Vagina (tissue), 2 donors: Measurements from ENCODE around the gene HDAC6. TPM values are rescaled to one million over a fixed set of nuclear protein-coding genes. Genes with fewer than 3 reads are reported as not detected.

Source experiments
- DNase-seq, 2 donors: peaks; one replicate each; pipeline ENCODE4 v3.0.0-alpha.2; 2017; ENCODE audit errors: extremely low spot score in 2 of 2
- H3K27ac ChIP-seq: fragments of 200-600 bp; sonication (generic); one replicate; pipeline ENCODE4 v1.5.1; 2019
- H3K27me3 ChIP-seq: fragments of 200-600 bp; sonication (generic); one replicate; pipeline ENCODE4 v1.5.1; 2019
- H3K36me3 ChIP-seq, 2 donors: fragments of 200-600 bp; sonication (generic); one replicate each; pipeline ENCODE4 v1.5.1; 2017 to 2019
- H3K4me1 ChIP-seq: fragments of 200-600 bp; sonication (generic); one replicate; pipeline ENCODE4 v1.5.1; 2019
- H3K4me3 ChIP-seq, 2 donors: fragments of 200-600 bp; sonication (generic); 1 replicate in 1 of 2; 2 replicates in 1 of 2; pipeline ENCODE4 v1.5.1; 2016 to 2019
- H3K9me3 ChIP-seq: fragments of 200-600 bp; sonication (generic); one replicate; pipeline ENCODE4 v1.5.1; 2019
- POLR2A ChIP-seq, 2 donors: fragments of 450-650 bp; IDR thresholded peaks; one replicate each; pipeline ENCODE4 v1.6.1; 2017; ENCODE audit warnings: antibody characterized with exemption in 2 of 2, mild to moderate bottlenecking in 2 of 2, moderate library complexity in 2 of 2
- POLR2AphosphoS5 ChIP-seq, 2 donors: sonication (generic); formaldehyde crosslinking; IDR thresholded peaks; one replicate each; pipeline ENCODE4 v1.9.0; 2017; ENCODE audit warnings: antibody characterized with exemption in 2 of 2, mild to moderate bottlenecking in 2 of 2, low read depth in 1 of 2; ENCODE audit not compliant: insufficient read depth in 1 of 2
- intact Hi-C: fragments of 100-400 bp; cut with DNase I; formaldehyde crosslinking; loops from one replicate; pipeline ENCODE4 v1.15.1; 2023
- total RNA-seq: library from RNA; depleted of rRNA; stranded (reverse); fragments of >200 nt; gene quantifications from one replicate; pipeline ENCODE4 v1.2.3, GENCODE V29; 2016
- TF ChIP-seq, protein P1 (sequence below), 3 experiments: fragments of 450-650 bp in 2 of 3; fragments of 200-600 bp in 1 of 3; sonication (generic) in 1 of 3; IDR thresholded peaks; one replicate each; pipeline ENCODE4 v1.5.1; 2017 to 2019; ENCODE audit warnings: antibody characterized with exemption in 3 of 3, mild to moderate bottlenecking in 2 of 3, moderate library complexity in 2 of 3

The HDAC6 gene
- total RNA-seq, 1 donor from 2014 or later, result 67.8 TPM

DNA sequence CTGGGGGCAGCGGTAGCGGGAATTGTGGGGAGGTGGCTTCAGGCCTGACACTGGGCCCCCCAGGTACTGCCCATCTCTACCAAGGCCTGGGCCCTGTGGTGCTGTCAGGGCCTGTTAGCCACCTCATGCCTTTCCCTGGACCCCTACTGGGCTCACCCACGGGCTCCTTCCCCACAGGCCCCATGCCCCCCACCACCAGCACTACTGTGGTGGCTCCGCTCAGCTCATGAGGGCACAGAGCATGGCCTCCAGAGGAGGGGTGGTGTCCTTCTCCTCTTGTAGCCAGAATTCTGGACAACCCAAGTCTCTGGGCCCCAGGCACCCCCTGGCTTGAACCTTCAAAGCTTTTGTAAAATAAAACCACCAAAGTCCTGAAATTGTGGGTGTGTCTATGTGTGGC, 7.9 kb upstream of the HDAC6 start:
- H3K27me3 ChIP-seq, result no peaks in the 10 kb centered on the region
- H3K4me1 ChIP-seq, result no peaks in the 10 kb centered on the region
- TF ChIP-seq, protein P1, sequence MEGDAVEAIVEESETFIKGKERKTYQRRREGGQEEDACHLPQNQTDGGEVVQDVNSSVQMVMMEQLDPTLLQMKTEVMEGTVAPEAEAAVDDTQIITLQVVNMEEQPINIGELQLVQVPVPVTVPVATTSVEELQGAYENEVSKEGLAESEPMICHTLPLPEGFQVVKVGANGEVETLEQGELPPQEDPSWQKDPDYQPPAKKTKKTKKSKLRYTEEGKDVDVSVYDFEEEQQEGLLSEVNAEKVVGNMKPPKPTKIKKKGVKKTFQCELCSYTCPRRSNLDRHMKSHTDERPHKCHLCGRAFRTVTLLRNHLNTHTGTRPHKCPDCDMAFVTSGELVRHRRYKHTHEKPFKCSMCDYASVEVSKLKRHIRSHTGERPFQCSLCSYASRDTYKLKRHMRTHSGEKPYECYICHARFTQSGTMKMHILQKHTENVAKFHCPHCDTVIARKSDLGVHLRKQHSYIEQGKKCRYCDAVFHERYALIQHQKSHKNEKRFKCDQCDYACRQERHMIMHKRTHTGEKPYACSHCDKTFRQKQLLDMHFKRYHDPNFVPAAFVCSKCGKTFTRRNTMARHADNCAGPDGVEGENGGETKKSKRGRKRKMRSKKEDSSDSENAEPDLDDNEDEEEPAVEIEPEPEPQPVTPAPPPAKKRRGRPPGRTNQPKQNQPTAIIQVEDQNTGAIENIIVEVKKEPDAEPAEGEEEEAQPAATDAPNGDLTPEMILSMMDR (IDR thresholded peaks at IDR 0.05), result no peak
- TF ChIP-seq POLR2AphosphoS5 (IDR thresholded peaks at IDR 0.05; ENCODE audit: insufficient read depth in 1 of 2, low read depth in 1 of 2), result no peak
- TF ChIP-seq POLR2A (IDR thresholded peaks at IDR 0.05), result no peak
- no peak overlapping the region for H3K4me3 ChIP-seq
- no peaks in the 10 kb centered on the region for H3K36me3 ChIP-seq
- intact Hi-C loops, result no loop called here
- DNase-seq, result no peak
- H3K27ac ChIP-seq, result no peak overlapping the region
- H3K9me3 ChIP-seq, result no peaks in the 10 kb centered on the region

DNA sequence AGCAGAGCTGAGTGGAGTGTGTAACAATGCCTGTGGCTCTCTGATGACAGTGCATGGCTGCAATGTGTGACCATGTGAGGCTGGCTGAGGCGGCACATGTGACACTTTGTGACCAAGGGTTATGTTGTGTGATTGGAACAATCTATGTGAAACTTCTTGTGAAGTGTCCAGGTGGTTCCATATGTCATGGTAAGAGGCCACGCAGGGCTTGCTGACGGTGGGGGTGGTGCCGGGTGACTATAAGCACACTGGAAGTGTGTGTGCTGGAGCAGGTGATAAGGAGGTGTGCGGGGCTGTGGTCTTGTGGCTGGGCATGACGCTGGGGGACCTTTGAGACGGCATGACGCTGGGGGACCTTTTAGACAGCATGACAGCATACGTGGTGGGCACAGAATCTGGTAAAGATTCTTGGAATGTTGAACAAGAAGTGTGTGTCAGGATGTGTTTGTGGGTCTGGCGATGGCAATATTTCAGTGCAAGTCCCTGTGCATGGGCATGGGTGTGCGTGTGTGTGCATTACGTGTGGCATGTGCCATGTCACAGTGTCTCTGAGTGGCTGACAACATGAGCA, 7.4 kb upstream of the HDAC6 start:
- Histone ChIP-seq H3K27me3 (no peaks in the 10 kb centered on the region), H3K36me3 (no peaks in the 10 kb centered on the region), H3K9me3 (no peaks in the 10 kb centered on the region), H3K27ac (no peak overlapping the region), H3K4me1 (no peaks in the 10 kb centered on the region), H3K4me3 (no peak overlapping the region)
- DNase-seq, result no peak
- intact Hi-C loops, result no loop called here
- TF ChIP-seq POLR2AphosphoS5 (IDR thresholded peaks at IDR 0.05; ENCODE audit: insufficient read depth in 1 of 2, low read depth in 1 of 2), result no peak
- TF ChIP-seq, protein P1 (IDR thresholded peaks at IDR 0.05), result no peak
- TF ChIP-seq POLR2A (IDR thresholded peaks at IDR 0.05), result no peak

DNA sequence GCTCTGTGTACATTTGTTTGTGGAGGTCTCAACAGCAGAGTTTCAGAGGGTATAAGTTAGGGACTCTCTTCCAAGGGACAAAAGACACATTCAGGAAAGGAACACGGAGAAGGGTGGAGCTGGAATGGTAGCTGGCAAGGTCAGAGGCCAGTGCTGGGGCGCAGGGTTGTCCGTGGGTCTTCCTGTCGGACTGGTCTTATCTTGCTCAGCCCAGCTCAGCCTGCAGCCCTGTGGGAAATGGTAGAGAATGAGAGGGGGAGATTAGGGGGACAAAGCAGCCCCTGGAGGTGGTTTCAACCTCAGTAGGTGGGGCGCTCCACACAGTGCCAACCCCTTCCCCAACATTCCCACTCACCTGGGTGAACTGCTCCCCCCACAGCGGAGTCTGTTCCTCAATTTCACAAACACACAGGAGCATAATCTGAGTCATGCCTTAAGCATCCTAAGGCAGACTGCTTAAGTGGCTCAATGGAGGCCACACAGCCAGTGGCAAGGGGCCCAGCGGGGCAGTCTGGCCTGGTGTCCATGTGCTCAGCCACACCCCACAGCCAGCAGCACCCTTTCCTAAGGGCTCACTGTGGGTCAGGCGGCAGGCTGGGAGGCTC, 6.9 kb upstream of the HDAC6 start:
- H3K4me3 ChIP-seq, result no peak overlapping the region
- H3K27me3 ChIP-seq, result no peaks in the 10 kb centered on the region
- H3K36me3 ChIP-seq, result no peaks in the 10 kb centered on the region
- H3K4me1 ChIP-seq, result no peaks in the 10 kb centered on the region
- no peak for TF ChIP-seq POLR2AphosphoS5 (IDR thresholded peaks at IDR 0.05; ENCODE audit: insufficient read depth in 1 of 2, low read depth in 1 of 2)
- no peak for TF ChIP-seq POLR2A (IDR thresholded peaks at IDR 0.05)
- TF ChIP-seq, protein P1 (IDR thresholded peaks at IDR 0.05), result no peak
- intact Hi-C loops, result no loop called here
- no peak for DNase-seq
- no peak overlapping the region for H3K27ac ChIP-seq
- H3K9me3 ChIP-seq, result no peaks in the 10 kb centered on the region

DNA sequence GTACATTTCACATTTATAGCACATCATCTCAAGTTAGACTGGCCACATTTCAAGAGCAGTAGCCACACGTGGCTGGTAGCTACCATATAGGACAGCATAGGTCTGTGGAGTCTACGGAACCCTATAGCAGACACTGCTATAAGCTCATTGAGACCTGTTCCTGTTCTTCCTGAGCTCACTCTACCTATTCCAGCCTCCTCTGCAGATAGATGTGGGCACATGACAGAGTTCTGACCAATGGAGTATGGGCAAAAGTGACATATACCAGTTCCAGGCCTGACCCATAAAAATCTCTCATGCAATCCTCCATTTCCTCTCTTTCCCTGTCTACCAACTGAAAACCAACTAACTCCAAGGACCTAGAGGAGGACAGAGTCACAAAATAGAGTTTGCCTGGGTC, 3.5 kb upstream of the HDAC6 start:
- DNase-seq, result no peak
- Histone ChIP-seq H3K4me3 (no peak overlapping the region), H3K36me3 (no peaks in the 10 kb centered on the region), H3K9me3 (no peaks in the 10 kb centered on the region), H3K27me3 (no peaks in the 10 kb centered on the region), H3K4me1 (peaks cover 11% of the 10 kb centered on the region), H3K27ac (no peak overlapping the region)
- intact Hi-C loops, result no loop called here
- TF ChIP-seq POLR2AphosphoS5 (IDR thresholded peaks at IDR 0.05; ENCODE audit: insufficient read depth in 1 of 2, low read depth in 1 of 2) (no peak), POLR2A (IDR thresholded peaks at IDR 0.05) (no peak)
- TF ChIP-seq, protein P1 (IDR thresholded peaks at IDR 0.05), result no peak

DNA sequence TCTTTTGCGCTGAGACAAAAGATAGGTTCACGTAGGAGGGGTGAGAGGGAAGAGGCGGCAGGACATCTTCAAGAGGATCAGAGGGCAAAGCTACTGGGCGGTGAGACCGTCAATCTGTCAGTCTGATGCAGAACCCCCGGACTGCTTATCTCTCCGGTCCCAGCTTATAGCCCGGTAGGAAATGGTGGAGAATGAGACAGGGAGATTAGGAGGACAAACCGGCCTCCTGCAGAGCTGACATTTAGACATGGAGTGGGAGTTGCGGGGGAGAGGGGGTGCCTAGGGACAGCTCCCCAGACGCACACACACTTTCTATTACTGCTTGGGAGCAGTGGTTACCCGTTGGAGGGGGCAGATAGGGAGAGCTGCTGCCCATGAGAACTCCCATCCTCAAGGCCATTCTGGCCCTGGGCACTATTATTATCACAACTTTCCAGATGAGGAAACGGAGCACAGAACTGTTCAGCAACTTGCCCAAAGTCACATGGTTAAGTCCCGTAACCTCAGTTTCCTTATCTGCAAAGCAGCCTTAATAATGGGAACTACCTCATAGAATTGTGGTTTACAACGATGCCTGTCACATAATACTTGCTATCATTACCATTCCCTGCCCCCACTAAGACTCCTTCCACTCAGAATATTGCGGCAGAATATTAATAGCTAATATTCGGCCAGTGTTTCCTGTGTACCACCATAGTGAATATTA, 1.1 kb upstream of the HDAC6 start:
- H3K27ac ChIP-seq, result peak overlapping the region; percentile 88
- H3K4me3 ChIP-seq, result peak overlapping the region; percentile 55 to 60
- intact Hi-C loops, result no loop called here
- H3K4me1 ChIP-seq, result peaks cover 11% of the 10 kb centered on the region
- H3K27me3 ChIP-seq, result no peaks in the 10 kb centered on the region
- no peaks in the 10 kb centered on the region for H3K9me3 ChIP-seq
- TF ChIP-seq, protein P1 (IDR thresholded peaks at IDR 0.05), result no peak
- TF ChIP-seq POLR2AphosphoS5 (IDR thresholded peaks at IDR 0.05; ENCODE audit: insufficient read depth in 1 of 2, low read depth in 1 of 2), result no peak
- no peak for TF ChIP-seq POLR2A (IDR thresholded peaks at IDR 0.05)
- peaks cover 0 to 11% of the 10 kb centered on the region in 2 donors for H3K36me3 ChIP-seq
- DNase-seq, result no peak
